Measurements from ENCODE around the gene C11orf91. TPM values are rescaled to one million over a fixed set of nuclear protein-coding genes. Genes with fewer than 3 reads are reported as not detected.
A peak's percentile ranks its signal among the peaks of the same experiment; 100 is the strongest.
"Not testable (repeated sequence)": the region's sequence is repeated elsewhere in the genome, so short reads cannot be mapped to it uniquely, and the experiment has no call there.

C11orf91 gene
- total RNA-seq, 2 experiments from 2014 or later = not detected

- intact Hi-C loops (cut with micrococcal nuclease) = no loop called here
- DNase-seq = no peak
- CTCF ChIA-PET = interaction anchor here (0.7 kb wide), 1 partner anchor 13 kb away, joined by 3 read pairs; no protein-coding TSS in a partner anchor
- Mint-ChIP-seq H3K36me3 (ENCODE audit: low read depth) (peaks cover 11% of the 10 kb centered on the region), H3K4me1 (ENCODE audit: low read depth) (peaks cover 27% of the 10 kb centered on the region), H3K27me3 (ENCODE audit: low read depth) (no peaks in the 10 kb centered on the region), H3K27ac (no peak overlapping the region), H3K4me3 (no peak overlapping the region), H3K9me3 (no peaks in the 10 kb centered on the region)
Observed at GRCh38 chr11:33719587-33719986, 19.0 kb upstream of the C11orf91 start.

DNA sequence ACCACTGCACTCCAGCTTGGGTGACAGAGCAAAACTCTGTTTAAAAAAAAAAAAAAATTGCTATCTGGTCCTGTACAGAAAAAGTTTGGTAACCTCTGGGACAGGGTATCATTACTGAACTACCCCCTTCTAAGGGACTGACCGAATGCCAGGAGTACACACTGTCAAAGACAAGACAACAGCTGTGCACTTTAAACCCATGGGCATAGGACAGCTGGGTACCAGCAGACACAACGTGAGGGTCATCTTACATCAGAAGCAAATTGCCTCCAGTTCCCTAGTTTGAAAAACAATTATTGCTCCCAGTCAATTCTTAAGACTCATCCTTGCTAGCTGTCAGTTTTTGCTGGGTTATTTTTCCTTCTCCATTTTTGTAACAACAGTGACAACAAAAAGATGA, 17.8 kb upstream of the C11orf91 start:
- Mint-ChIP-seq H3K4me1 (ENCODE audit: low read depth) (peaks cover 19% of the 10 kb centered on the region), H3K4me3 (no peak overlapping the region), H3K36me3 (ENCODE audit: low read depth) (peaks cover 11% of the 10 kb centered on the region), H3K27ac (no peak overlapping the region), H3K27me3 (ENCODE audit: low read depth) (no peaks in the 10 kb centered on the region), H3K9me3 (no peaks in the 10 kb centered on the region)
- intact Hi-C loops (cut with micrococcal nuclease) = no loop called here
- DNase-seq = no peak
- CTCF ChIA-PET = interaction anchor here (1.7 kb wide), 1 partner anchor 24 kb away, joined by 4 read pairs; no protein-coding TSS in a partner anchor

GRCh38 chr11:33716243-33716642, 15.6 kb upstream of the C11orf91 start:
- peak; percentile 39 for DNase-seq
- Mint-ChIP-seq H3K36me3 (ENCODE audit: low read depth) (peaks cover 9% of the 10 kb centered on the region), H3K4me1 (ENCODE audit: low read depth) (peaks cover under 1% of the 10 kb centered on the region), H3K4me3 (no peak overlapping the region), H3K27ac (no peak overlapping the region), H3K27me3 (ENCODE audit: low read depth) (no peaks in the 10 kb centered on the region), H3K9me3 (no peaks in the 10 kb centered on the region)
- intact Hi-C loops (cut with micrococcal nuclease) = loop anchor here (1.0 kb wide), 2 partner anchors 26 to 113 kb away; no protein-coding TSS in a partner anchor
- CTCF ChIA-PET = interaction anchor here (0.7 to 3.5 kb wide), 13 partner anchors 10 to 226 kb away, joined by 3 to 38 read pairs (median 4); no protein-coding TSS in a partner anchor

GRCh38 chr11:33713856-33714398, 13.3 kb upstream of the C11orf91 start:
- H3K27ac Mint-ChIP-seq = no peak overlapping the region
- no peaks in the 10 kb centered on the region for H3K27me3 Mint-ChIP-seq (ENCODE audit: low read depth)
- peaks cover 16% of the 10 kb centered on the region for H3K36me3 Mint-ChIP-seq (ENCODE audit: low read depth)

DNA sequence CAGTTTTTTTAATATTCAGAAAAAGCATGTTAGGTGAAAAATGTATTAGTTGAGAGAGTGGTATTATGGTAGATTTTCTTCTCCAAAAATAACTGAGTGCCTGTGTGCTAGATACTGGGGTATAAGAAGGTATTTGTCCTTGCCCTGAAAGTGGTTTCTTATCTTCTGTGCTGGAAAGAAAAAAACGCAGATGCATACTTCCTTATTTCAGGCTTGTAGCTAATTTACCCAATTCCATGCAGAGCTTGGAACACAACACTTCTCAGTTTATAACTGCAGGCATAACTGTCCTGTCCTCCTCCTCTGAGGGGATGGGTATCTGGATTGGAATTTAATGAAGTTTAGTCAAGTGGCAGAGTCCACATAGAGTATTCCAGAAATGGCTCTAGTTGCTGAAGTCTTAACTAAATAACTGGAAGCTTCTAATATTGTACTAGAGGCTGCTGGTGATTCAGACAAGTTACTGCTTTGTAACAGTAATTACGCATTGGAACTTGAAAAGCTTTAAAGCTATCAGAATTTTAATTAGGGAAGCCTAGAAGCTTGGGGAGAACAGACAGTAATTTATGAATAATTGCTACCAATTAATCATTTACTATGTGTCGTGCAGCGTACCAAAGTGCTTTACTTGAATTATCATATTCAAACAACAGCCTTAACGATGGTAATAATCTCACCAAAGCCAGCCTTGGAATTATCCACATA, 12.7 kb upstream of the C11orf91 start:
- no peaks in the 10 kb centered on the region for H3K9me3 Mint-ChIP-seq
- no peak overlapping the region for H3K4me3 Mint-ChIP-seq
- H3K27ac Mint-ChIP-seq = no peak overlapping the region
- CTCF ChIA-PET = interaction anchor here (0.5 to 0.6 kb wide), 2 partner anchors 71 to 100 kb away, joined by 3 read pairs; no protein-coding TSS in a partner anchor
- intact Hi-C loops (cut with micrococcal nuclease) = no loop called here
- DNase-seq = no peak
- peaks cover 17% of the 10 kb centered on the region for H3K36me3 Mint-ChIP-seq (ENCODE audit: low read depth)
- H3K27me3 Mint-ChIP-seq (ENCODE audit: low read depth) = no peaks in the 10 kb centered on the region
- no peaks in the 10 kb centered on the region for H3K4me1 Mint-ChIP-seq (ENCODE audit: low read depth)

More at GRCh38 chr11:33713856-33714398, 13.3 kb upstream of the C11orf91 start:
- Mint-ChIP-seq H3K9me3 (no peaks in the 10 kb centered on the region), H3K4me3 (no peak overlapping the region), H3K4me1 (ENCODE audit: low read depth) (no peaks in the 10 kb centered on the region)
- CTCF ChIA-PET = interaction anchor here (0.5 to 3.5 kb wide), 5 partner anchors 12 to 116 kb away, joined by 3 to 38 read pairs (median 3); no protein-coding TSS in a partner anchor
- no peak for DNase-seq
- intact Hi-C loops (cut with micrococcal nuclease) = no loop called here

DNA sequence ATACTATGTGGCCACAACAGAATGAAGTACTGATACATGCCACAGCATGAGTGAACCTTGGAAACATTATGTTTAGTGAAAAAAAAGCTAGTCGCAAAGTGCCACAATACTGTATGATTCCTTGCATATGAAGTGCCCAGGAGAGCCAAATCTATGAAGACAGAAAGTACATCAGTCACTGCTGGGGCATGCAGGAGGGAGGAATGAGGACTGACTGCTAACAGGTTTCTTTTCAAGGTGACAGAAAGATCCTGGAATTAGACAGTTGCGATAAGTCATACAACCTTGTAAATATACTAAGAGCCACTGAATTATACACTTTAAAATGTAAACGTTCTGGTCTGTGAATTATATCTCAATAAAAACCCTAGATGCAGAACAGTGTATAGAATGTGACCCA, 11.8 kb upstream of the C11orf91 start:
- no peaks in the 10 kb centered on the region for H3K27me3 Mint-ChIP-seq (ENCODE audit: low read depth)
- no peaks in the 10 kb centered on the region for H3K9me3 Mint-ChIP-seq
- CTCF ChIA-PET = no interaction called here
- H3K4me3 Mint-ChIP-seq = no peak overlapping the region
- DNase-seq = no peak
- peaks cover 16% of the 10 kb centered on the region for H3K36me3 Mint-ChIP-seq (ENCODE audit: low read depth)
- no peaks in the 10 kb centered on the region for H3K4me1 Mint-ChIP-seq (ENCODE audit: low read depth)
- intact Hi-C loops (cut with micrococcal nuclease) = no loop called here
- H3K27ac Mint-ChIP-seq = no peak overlapping the region

DNA sequence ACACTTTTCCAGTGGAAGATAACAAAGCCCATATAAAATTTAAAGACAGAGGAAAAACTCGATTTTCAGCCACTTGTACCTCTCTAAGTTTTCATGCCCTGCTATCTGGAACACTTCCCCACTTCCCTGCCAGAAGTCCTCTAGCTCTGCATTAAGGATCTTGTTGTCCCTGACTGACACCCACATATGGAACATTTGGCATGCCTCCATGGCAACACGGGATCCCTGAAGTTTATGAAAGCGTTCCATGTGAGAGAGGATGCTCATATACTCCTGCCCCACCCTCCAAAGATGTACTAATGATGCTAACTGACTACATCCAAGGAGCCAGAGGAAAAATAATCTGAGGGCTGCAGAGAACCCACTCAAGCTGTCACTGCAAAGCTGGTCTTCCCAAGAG, 8.8 kb upstream of the C11orf91 start:
- no peaks in the 10 kb centered on the region for H3K27me3 Mint-ChIP-seq (ENCODE audit: low read depth)
- CTCF ChIA-PET = interaction anchor here (0.6 to 1.7 kb wide), 2 partner anchors 22 to 33 kb away, joined by 3 to 4 read pairs; no protein-coding TSS in a partner anchor
- no peak for DNase-seq
- H3K36me3 Mint-ChIP-seq (ENCODE audit: low read depth) = peaks cover 16% of the 10 kb centered on the region
- no peaks in the 10 kb centered on the region for H3K9me3 Mint-ChIP-seq
- intact Hi-C loops (cut with micrococcal nuclease) = loop anchor here (10.0 kb wide), 1 partner anchor 345 kb away; the partner anchor contains the start of gene CAPRIN1
- no peak overlapping the region for H3K4me3 Mint-ChIP-seq
- H3K27ac Mint-ChIP-seq = no peak overlapping the region
- H3K4me1 Mint-ChIP-seq (ENCODE audit: low read depth) = peaks cover 4% of the 10 kb centered on the region

- Mint-ChIP-seq H3K9me3 (no peaks in the 10 kb centered on the region), H3K4me3 (no peak overlapping the region), H3K36me3 (ENCODE audit: low read depth) (peaks cover 16% of the 10 kb centered on the region), H3K4me1 (ENCODE audit: low read depth) (peaks cover 4% of the 10 kb centered on the region), H3K27me3 (ENCODE audit: low read depth) (no peaks in the 10 kb centered on the region), H3K27ac (no peak overlapping the region)
- intact Hi-C loops (cut with micrococcal nuclease) = loop anchor here (10.0 kb wide), 1 partner anchor 346 kb away; the partner anchor contains the start of gene CAPRIN1
- CTCF ChIA-PET = interaction anchor here (0.6 to 1.7 kb wide), 3 partner anchors 22 to 33 kb away, joined by 3 to 4 read pairs (median 3); no protein-coding TSS in a partner anchor
- DNase-seq = no peak
Observed at GRCh38 chr11:33708985-33709384, 8.4 kb upstream of the C11orf91 start.

- CTCF ChIA-PET = interaction anchor here (1.4 to 2.2 kb wide), 3 partner anchors 8 to 35 kb away, joined by 3 to 10 read pairs (median 4); no protein-coding TSS in a partner anchor
- H3K27me3 Mint-ChIP-seq (ENCODE audit: low read depth); DNase-seq; H3K27ac Mint-ChIP-seq; H3K9me3 Mint-ChIP-seq; H3K4me3 Mint-ChIP-seq; H3K4me1 Mint-ChIP-seq (ENCODE audit: low read depth): not testable (repeated sequence)
- intact Hi-C loops (cut with micrococcal nuclease) = loop anchor here (10.0 kb wide), 1 partner anchor 347 kb away; the partner anchor contains the start of gene CAPRIN1
- peaks cover 16% of the 10 kb centered on the region for H3K36me3 Mint-ChIP-seq (ENCODE audit: low read depth)
Observed at GRCh38 chr11:33707831-33708230, 7.2 kb upstream of the C11orf91 start.

DNA sequence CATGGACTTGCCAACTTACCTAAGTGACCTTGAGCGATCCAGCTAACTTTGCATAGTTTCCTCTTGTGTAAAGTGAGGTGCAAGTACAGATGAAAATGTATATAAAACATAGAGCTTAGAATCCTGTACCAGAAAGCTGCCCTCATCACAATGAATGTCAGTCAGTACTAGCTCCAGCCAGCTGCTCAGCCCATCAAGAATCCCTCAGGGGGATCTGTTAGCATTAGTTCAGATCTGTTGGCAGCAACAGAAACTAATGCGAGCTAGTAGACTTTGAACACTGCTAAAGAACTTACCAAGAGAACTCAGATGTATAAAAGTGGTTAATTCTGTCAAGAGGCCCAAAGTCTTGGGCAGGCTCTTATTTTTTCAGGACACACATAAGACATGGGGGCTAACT, 6.3 kb upstream of the C11orf91 start:
- no peak for DNase-seq
- intact Hi-C loops (cut with micrococcal nuclease) = loop anchor here (10.0 kb wide), 1 partner anchor 348 kb away; the partner anchor contains the start of gene CAPRIN1
- Mint-ChIP-seq H3K36me3 (ENCODE audit: low read depth) (peaks cover 16% of the 10 kb centered on the region), H3K27ac (no peak overlapping the region), H3K4me3 (no peak overlapping the region), H3K4me1 (ENCODE audit: low read depth) (peaks cover 4% of the 10 kb centered on the region), H3K9me3 (no peaks in the 10 kb centered on the region), H3K27me3 (ENCODE audit: low read depth) (no peaks in the 10 kb centered on the region)
- CTCF ChIA-PET = interaction anchor here (0.6 to 2.2 kb wide), 3 partner anchors 9 to 64 kb away, joined by 3 to 10 read pairs (median 5); no protein-coding TSS in a partner anchor

- Mint-ChIP-seq H3K27me3 (ENCODE audit: low read depth) (no peaks in the 10 kb centered on the region), H3K27ac (no peak overlapping the region), H3K36me3 (ENCODE audit: low read depth) (peaks cover 16% of the 10 kb centered on the region), H3K4me3 (no peak overlapping the region), H3K4me1 (ENCODE audit: low read depth) (peaks cover 4% of the 10 kb centered on the region), H3K9me3 (no peaks in the 10 kb centered on the region)
- CTCF ChIA-PET = interaction anchor here (0.6 to 2.2 kb wide), 3 partner anchors 10 to 65 kb away, joined by 3 to 10 read pairs (median 5); no protein-coding TSS in a partner anchor
- intact Hi-C loops (cut with micrococcal nuclease) = loop anchor here (10.0 kb wide), 1 partner anchor 348 kb away; the partner anchor contains the start of gene CAPRIN1
- DNase-seq = no peak
Observed at GRCh38 chr11:33706546-33706945, 5.9 kb upstream of the C11orf91 start.
